NCI-H2196 treated with DMSO at 0.1 percent for 48 hours (cell line): Measurements from ENCODE around the gene CCNG1.
"Not testable (repeated sequence)": the region's sequence is repeated elsewhere in the genome, so short reads cannot be mapped to it uniquely, and the experiment has no call there.

Experiments used
- DNase-seq: peaks from one replicate; lab custom pipeline; 2025; ENCODE audit not compliant: unreplicated experiment; lab: John Stamatoyannopoulos, UW

The CCNG1 gene

GRCh38 chr5:163440954-163441353 is 3.6 kb downstream of the CCNG1 start:
- no peak for DNase-seq

GRCh38 chr5:163444526-163444925 is 7.1 kb downstream of the CCNG1 start:
- no peak for DNase-seq

GRCh38 chr5:163445345-163445744 is 8.0 kb downstream of the CCNG1 start:
- DNase-seq = no peak

- no peak for DNase-seq
Observed at GRCh38 chr5:163447191-163447590, 9.8 kb downstream of the CCNG1 start.

- no peak for DNase-seq
Observed at GRCh38 chr5:163447875-163448274, 10.5 kb downstream of the CCNG1 start.

GRCh38 chr5:163448491-163448890 is 11.1 kb downstream of the CCNG1 start:
- DNase-seq = no peak

GRCh38 chr5:163451489-163451888 is 14.1 kb downstream of the CCNG1 start:
- DNase-seq = no peak

- no peak for DNase-seq
Observed at GRCh38 chr5:163453705-163454104, 16.3 kb downstream of the CCNG1 start.

- not testable (repeated sequence) for DNase-seq
Observed at GRCh38 chr5:163455406-163455805, 18.0 kb downstream of the CCNG1 start.

GRCh38 chr5:163456029-163456589 is 18.7 kb downstream of the CCNG1 start:
- DNase-seq = no peak

GRCh38 chr5:163456840-163457239 is 19.4 kb downstream of the CCNG1 start:
- no peak for DNase-seq

GRCh38 chr5:163458778-163459385 is 21.5 kb downstream of the CCNG1 start:
- DNase-seq = no peak

- no peak for DNase-seq
Observed at GRCh38 chr5:163459462-163459818, 22.0 kb downstream of the CCNG1 start.

GRCh38 chr5:163459819-163460561 is 22.6 kb downstream of the CCNG1 start, which contains the start of gene NUDCD2:
Gene NUDCD2, minus strand, starts transcription at chr5:163460102. Its CDS starts 52 bp downstream, at chr5:163460050.
- DNase-seq = peak; percentile 99

GRCh38 chr5:163460562-163461171 is 23.3 kb downstream of the CCNG1 start, which contains the start of gene HMMR:
Gene HMMR, plus strand, starts transcription at chr5:163460632. Its CDS starts 61 bp downstream, at chr5:163460693.
- DNase-seq = no peak

- DNase-seq = no peak
Observed at GRCh38 chr5:163463063-163463435, 25.7 kb downstream of the CCNG1 start.

- DNase-seq = no peak
Observed at GRCh38 chr5:163467682-163468081, 30.3 kb downstream of the CCNG1 start.

- DNase-seq = no peak
Observed at GRCh38 chr5:163473635-163474243, 36.3 kb downstream of the CCNG1 start.

- no peak for DNase-seq
Observed at GRCh38 chr5:163475411-163475810, 38.0 kb downstream of the CCNG1 start.

GRCh38 chr5:163478126-163478981 is 41.0 kb downstream of the CCNG1 start:
- DNase-seq = no peak

GRCh38 chr5:163478982-163479271 is 41.5 kb downstream of the CCNG1 start:
- no peak for DNase-seq
